GM20431 (cell line): ENCODE data around the gene ZNF273.
"Not testable (repeated sequence)": the region's sequence is repeated elsewhere in the genome, so short reads cannot be mapped to it uniquely, and the experiment has no call there.

Source experiments
- in situ Hi-C: fragments of 300-500 bp; cut with MseI, MboI; formaldehyde crosslinking; loops from one replicate; pipeline ENCODE4 v1.15.0; 2020; ENCODE audit warnings: low sequenced_read_pairs; ENCODE audit not compliant: unreplicated experiment

ZNF273 gene

DNA sequence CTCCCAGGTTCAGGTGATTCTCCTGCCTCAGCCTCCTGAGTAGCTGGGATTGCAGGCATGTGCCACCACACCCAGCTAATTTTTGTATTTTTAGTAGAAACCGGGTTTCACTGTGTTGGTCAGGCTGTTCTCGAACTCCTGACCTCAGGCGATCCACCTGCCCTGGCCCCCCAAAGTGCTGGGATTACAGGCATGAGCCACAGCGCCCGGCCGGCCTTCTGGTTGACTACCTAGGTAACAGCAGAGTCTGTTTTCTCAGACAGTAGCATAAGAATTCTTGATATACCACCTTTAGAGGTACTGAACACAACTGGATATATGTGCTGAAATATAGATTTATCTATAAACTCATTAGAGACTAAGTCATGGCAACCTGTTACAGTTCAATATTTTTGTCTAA, 36.9 kb downstream of the ZNF273 start:
- in situ Hi-C loops = loop anchor here (25.0 kb wide), 1 partner anchor 297 kb away; no protein-coding TSS in a partner anchor

- in situ Hi-C loops = loop anchor here (25.0 kb wide), 1 partner anchor 292 kb away; no protein-coding TSS in a partner anchor
Observed at GRCh38 chr7:64944667-64945502, 41.8 kb downstream of the ZNF273 start.

- in situ Hi-C loops = loop anchor here (25.0 kb wide), 1 partner anchor 292 kb away; no protein-coding TSS in a partner anchor
Observed at GRCh38 chr7:64945503-64946175, 42.6 kb downstream of the ZNF273 start.

GRCh38 chr7:64946772-64947171, 43.7 kb downstream of the ZNF273 start:
- in situ Hi-C loops = loop anchor here (25.0 kb wide), 1 partner anchor 291 kb away; no protein-coding TSS in a partner anchor

DNA sequence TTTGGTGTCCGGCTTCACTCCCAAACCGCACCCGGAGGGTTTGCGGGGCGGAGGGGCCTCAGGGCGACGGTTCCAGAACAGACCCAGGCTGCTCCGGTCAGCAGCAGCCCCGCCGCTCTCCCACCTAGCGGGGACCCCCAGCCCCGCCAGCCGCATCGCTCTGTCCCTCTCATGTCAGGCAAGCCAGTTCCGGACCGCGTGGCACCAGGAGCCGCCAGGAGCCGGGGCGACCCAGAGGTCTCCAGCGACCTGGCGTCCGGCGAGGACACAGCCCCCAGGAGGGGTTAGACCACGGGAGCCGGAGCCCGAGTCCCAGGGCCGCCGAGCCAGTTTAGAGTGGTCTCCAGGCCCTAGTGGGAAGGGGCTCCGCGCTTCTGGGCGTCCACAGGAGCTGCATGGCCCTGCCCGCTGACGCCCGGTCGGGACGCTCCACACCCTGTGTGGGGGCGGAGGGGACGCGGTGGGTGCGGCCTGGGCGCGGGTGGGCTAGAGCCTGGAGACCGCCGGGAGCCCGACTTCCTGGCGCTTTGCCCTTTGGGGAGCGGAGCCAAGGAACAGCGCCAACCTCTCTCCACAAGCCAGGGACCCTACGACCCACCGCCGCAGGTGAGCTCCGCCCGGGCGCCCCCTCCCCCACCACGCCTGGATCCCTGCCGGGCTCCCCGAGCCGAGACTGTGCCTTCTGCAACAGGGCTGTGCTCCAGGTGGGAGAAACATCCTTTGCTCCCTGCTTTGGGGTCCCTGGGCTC, 44.4 kb downstream of the ZNF273 start:
- in situ Hi-C loops = loop anchor here (25.0 kb wide), 1 partner anchor 290 kb away; no protein-coding TSS in a partner anchor

DNA sequence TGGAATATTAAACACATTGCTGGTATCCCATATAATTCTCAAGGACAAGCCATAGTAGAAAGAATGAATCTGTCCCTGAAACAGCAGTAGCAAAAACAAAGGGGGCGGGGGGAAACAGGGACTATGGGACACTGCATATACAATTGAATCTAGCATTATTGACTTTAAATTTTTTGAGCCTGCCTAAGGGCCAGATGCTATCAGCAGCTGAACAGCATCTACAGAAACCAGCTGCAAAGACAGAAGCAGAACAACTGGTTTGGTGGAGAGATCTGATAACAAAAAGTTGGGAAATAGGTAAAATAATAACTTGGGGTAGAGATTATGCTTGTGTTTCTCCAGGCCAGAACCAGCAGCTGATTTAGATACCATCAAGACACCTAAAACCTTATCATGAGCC, 45.7 kb downstream of the ZNF273 start:
- in situ Hi-C loops = loop anchor here (25.0 kb wide), 1 partner anchor 289 kb away; no protein-coding TSS in a partner anchor

DNA sequence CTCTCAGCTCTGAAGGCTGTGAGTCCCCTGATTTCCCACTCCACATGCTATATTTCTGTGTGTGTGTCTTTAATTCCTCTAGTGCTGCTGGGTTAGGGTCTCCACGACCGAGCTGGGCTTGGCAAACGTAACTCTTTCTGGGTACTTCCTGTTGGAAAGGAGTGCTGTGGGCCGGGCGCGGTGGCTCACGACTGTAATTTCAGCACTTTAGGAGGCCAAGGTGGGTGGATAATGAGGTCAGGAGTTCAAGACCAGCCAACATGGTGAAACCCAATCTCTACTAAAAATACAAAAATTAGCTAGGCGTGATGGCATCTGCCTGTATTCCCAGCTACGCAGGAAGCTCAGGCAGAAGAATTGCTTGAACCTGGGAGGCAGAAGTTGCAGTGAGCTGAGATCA, 47.6 kb downstream of the ZNF273 start:
- in situ Hi-C loops = not testable (repeated sequence)

GRCh38 chr7:64951250-64951848, 48.3 kb downstream of the ZNF273 start:
- in situ Hi-C loops = no loop called here

DNA sequence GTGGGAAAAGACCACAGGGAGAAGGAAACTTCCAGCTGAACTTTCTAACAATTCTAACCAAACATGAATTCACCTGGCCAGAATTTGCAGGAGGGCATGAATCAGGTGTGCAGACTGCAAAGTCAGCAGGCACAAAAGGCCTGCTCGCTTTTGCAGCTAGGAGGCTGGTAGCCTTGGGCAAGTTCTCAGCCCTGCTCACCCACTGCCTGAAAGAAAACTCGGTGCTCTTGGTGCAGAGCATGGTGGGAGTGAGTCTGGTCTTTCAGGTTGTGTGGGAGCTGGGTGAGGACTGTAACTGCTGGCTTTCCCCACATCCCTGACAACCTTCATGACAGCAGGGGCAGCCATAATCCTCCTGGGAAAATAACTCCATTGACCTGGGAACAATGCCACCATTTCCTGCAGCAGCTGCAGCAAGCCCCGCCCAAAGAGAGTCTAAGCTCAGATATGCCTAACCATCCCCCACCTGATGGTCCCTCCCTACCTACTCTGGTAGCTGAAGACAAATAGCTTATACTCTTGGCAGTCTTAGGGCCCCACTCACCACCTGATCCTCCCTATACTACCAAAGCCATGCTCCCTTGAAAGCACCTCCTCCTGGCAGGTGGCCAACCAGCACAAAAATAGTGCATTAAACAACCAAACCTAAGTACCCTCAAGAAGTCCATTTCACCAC, 56.1 kb downstream of the ZNF273 start:
- in situ Hi-C loops = no loop called here

- in situ Hi-C loops = no loop called here
Observed at GRCh38 chr7:64965594-64965993, 62.5 kb downstream of the ZNF273 start.

DNA sequence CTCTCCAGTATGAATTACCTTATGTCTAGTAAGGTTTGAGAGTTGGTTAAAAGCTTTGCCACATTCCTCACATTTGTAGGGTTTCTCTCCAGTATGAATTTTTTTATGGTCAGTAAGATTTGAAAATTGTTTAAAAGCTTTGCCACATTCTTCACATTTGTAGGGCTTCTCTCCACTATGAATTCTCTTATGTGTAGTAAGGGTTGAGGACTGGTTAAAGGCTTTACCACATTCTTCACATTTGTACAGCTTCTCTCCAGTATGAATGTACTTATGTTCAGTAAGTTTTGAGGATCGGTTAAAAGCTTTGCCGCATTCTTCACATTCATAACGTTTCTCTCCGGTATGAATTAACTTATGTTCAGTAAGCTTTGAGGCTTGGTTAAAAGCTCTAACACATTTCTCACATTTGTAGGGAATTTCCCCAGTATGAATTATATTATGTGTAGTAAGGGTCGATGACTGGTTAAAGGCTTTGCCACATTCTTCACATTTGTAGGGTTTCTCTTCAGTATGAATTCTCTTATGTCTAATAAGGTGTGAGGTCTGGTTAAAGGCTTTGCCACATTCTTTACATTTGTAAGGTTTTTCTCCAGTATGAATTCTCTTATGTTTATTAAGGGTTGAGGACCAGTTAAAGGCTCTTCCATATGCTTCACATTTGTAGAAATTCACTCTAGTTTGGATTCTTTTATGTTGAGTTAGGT, 75.6 kb downstream of the ZNF273 start:
- in situ Hi-C loops = no loop called here
